Epidermal melanocyte (primary cell): Measurements from ENCODE around the gene SIRPA.

ENCODE experiments used
- DNase-seq: peaks from one replicate; pipeline ENCODE4 v3.0.0; 2011; ENCODE audit warnings: low spot score; ENCODE audit not compliant: insufficient read length

SIRPA gene

GRCh38 chr20:1931830-1932229 is 36.6 kb downstream of the SIRPA start:
- DNase-seq: no peak

- DNase-seq: no peak
Measured at GRCh38 chr20:1932971-1933370, 37.8 kb downstream of the SIRPA start.

DNA sequence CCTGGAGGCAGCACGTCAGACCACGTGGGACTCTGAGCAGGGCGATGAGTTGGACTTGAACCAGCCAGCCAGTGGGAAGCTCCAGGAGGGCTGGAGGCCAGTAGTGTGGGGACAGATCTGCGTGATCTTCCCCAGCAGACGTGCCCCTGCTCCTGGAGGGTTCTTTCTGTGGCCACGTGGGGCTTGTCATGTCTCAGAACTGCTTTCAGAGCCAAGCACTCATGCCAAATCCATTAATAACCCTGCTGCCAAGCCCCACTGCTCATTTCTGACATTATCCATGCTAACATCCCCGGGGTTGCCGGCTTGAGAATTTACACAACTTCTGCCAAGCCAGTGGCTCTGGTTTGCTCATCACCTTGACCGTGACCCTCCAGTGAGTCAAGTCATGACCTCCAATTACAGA is 38.3 kb downstream of the SIRPA start:
- peak; percentile 60 for DNase-seq

DNA sequence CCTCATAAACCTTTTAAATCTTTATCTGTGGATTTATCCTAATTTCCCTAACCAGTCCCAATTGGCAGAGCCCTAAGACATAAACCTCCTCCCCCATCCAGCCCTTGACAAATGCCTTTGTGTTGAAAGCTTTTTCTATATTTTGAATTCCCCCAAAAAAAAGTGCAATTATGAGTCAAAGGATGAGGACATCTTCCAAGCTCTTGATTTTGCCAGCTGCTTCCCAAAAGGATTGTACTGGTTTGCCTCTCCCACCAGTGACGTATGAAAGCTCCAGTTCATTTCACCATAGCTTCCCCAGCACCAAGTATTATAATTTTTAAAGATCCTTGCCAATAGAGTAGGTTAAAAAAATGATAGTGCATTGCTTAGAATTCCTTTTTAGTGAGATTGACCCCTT is 38.9 kb downstream of the SIRPA start:
- no peak for DNase-seq

DNA sequence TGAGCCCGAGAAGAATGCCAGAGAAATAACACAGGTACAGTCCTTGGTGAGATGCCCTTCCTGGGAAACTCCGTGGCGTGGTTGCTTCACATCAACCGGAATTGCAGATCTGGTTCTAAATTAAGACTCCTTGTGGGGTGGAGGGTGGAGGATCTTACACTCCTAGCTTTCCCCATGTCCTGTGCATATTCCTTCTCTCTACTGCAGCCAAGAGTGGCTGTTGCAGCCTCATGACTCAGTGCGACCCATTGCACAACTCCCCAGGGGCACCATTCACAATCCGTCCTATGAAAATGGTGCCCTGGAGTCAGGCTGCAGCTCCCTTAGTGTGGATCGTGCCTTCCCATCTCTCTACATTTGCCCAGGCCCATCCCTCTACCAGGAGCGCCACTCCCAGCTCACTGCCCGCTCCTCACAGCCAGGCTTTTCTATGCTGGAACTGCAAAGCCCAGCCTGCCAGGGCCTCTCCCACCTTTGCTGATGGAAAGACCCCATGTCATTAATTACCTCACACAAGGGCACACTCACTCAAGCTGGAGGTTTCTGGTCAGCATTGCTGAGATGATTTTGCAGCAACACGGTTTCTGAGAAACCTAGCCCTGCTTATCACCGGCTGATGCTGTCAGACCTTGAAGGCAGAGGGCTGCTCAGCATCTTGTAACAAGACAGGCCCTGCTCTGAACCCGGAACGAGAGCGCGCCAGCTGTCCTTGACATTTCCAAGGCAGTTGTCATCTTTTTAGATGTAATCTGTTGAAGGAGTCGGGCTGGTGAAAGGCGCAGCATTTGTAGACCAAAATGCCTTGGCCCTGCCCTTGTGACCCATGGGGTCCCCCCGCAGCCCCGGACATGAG is 39.7 kb downstream of the SIRPA start:
- DNase-seq: peak; percentile 57

DNA sequence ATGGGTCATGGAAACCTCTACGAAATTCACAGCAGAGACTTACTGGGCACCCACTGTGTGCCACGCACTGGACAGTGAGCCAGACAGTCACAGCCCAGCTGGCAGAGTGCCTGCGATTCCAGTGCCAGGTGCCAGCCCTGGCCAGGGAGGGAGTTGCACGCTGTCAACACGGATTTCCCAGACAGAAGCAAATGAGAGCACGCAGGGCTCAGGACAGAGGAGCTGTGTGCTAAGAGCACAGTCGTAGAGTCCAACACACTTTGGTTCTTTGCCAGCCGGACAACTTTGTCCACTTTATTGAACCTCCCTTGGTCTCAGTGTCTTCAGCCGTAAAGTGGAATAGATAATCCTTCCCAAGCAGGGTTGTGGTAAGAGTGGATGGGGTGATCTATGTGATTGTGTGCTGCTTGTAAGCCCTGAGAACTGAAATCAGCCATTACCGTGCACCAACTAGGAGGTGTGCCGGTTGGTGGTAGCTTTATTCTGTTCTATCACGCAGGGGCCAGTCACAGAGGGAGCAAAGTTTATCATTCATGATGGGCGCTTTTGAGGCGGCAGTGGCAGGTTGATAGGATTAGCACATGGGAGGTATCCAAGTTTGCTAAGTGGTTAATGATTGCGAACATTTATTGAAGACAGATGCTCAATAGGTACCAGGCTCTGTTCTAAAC is 40.6 kb downstream of the SIRPA start:
- no peak for DNase-seq

- no peak for DNase-seq
Measured at GRCh38 chr20:1937316-1937976, 42.2 kb downstream of the SIRPA start.

GRCh38 chr20:1938464-1939269 is 43.5 kb downstream of the SIRPA start:
- DNase-seq: no peak

DNA sequence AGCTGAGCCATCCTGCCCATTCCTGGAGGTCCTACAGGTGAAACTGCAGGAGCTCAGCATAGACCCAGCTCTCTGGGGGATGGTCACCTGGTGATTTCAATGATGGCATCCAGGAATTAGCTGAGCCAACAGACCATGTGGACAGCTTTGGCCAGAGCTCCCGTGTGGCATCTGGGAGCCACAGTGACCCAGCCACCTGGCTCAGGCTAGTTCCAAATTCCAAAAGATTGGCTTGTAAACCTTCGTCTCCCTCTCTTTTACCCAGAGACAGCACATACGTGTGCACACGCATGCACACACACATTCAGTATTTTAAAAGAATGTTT is 44.0 kb downstream of the SIRPA start:
- no peak for DNase-seq

DNA sequence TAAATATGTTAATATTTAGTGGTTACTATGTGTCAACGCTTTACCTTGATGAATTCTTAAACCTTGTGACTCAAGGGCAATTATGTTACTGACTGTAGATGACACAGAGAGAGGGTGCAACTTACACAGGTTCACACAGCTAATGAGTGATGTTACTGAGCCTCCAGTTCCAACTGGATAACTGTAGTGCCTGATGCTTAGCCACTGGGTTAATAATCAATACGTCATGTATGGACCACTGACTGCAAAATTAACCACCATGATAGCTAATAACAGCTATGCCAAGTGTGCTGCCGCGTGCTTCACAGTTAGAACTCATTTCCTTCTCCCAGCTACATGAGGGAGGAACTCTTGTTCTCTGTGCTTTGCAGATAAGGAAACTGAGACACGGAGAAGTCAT is 45.4 kb downstream of the SIRPA start:
- DNase-seq: no peak

GRCh38 chr20:1941226-1941625 is 46.0 kb downstream of the SIRPA start:
- no peak for DNase-seq

GRCh38 chr20:1942061-1942460 is 46.9 kb downstream of the SIRPA start:
- DNase-seq: no peak

DNA sequence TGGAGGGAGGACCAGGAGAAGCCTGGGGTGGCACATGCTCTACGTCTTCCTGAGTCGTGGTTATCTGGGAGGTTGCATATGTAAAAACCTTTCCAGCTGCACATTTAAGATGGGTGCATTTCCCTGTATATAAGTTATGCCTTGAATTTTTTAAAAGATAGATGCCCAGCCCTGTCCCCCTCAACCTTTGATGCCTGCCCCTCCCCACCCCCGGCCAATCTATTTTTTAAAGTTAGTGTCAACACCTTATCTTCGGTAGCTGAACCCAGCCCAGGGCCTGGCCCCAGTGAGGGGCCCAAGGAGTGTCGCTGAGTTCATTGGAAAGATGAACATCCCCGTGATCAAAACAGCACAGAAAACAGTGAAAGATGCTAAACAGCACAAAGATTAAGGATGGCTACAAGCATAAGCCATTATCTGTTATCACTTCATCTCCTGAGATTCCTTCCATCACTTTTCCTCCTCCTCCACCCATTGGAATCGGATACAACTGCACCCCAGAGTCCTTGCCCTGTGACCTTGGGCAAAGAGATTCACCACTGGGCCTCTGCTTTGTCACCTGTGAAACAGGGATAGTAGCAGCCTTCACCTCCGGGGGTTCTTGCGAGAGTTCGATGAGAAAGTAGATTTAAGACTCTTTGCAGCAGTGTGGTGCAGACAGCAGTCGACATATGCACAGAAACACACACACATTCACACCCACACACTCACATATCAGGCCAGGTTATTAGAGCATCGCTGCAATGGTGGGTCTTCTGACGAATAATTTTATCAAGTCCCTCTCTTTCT is 47.5 kb downstream of the SIRPA start:
- DNase-seq: no peak

- no peak for DNase-seq
Measured at GRCh38 chr20:1943275-1944002, 48.2 kb downstream of the SIRPA start.

DNA sequence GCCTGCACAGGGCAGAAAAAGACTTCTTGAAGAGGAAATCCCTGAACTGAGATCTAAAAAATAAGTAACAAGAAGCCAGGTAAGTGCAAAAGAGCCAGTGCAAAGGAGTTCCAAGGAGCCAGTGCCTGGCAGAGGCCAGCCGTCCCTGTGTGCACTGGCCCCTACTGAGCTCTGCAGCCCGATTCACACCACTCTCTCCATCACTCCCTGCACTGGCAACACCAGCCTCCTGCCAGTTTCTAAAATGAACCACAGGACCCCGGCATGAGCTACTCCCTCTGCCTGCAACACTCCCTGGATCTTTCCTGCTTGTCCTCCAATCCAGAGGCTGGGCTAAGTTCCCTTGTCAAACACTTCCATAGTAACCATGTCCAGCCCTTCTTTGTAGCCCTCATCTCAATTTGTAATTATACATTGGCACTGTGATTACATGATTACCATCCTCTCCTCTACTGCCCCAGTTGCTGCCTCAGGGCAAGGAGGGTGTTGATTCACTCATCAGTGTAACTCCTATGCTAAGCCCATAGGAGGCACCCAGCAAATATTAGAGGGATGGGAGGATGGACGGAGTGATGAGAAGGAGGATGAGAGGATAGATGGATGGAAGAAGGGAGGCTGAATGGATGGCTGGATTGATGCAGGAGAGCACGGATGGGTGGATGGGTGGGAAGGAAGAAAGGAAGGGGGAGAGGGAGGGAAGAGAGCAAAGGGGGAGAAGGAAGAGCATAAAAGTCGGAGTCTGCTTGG is 49.3 kb downstream of the SIRPA start:
- DNase-seq: no peak

DNA sequence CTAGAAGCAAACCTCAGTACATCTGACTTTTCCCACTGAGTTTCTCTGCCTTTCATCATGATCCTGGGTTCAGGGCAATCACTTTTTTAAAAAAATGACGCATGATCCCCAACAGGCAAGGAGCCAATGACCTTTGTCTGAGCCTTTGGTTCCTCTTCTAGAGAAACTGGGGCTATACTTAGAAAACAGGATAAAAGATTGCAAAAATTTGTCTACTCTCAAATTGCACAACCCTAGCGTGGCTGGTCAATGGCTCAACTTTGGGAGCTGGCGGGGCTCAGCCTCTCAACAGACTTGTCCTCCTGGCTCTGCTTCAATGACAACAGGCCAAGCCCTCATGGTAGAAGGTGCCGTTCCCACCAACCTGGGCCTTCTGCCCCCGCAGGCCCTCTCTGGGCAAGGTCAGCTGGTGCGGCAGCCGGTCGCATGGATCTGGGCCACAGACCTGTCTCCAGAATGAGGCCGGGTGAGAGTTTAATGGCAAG is 50.0 kb downstream of the SIRPA start:
- DNase-seq: no peak

DNA sequence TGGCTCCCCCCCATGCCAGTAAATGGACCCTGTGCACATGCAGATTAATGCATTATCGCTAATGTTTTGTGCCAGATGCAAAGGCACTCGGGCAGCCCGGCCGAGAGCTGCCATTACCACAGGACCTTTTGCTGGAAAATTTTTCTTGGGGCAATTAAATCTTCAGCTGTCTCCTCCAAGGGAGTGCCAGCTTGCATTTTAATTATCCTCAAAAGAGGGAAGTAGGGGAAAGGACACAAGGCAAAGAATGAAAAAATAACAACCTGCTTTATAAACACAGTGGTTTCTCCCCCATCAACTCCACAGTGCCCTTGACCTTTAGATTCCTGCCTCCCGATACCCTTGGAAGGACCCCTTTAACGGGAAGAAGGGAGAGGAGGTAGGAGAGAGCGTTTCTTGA is 50.5 kb downstream of the SIRPA start:
- no peak for DNase-seq

- DNase-seq: no peak
Measured at GRCh38 chr20:1946442-1946761, 51.2 kb downstream of the SIRPA start.

DNA sequence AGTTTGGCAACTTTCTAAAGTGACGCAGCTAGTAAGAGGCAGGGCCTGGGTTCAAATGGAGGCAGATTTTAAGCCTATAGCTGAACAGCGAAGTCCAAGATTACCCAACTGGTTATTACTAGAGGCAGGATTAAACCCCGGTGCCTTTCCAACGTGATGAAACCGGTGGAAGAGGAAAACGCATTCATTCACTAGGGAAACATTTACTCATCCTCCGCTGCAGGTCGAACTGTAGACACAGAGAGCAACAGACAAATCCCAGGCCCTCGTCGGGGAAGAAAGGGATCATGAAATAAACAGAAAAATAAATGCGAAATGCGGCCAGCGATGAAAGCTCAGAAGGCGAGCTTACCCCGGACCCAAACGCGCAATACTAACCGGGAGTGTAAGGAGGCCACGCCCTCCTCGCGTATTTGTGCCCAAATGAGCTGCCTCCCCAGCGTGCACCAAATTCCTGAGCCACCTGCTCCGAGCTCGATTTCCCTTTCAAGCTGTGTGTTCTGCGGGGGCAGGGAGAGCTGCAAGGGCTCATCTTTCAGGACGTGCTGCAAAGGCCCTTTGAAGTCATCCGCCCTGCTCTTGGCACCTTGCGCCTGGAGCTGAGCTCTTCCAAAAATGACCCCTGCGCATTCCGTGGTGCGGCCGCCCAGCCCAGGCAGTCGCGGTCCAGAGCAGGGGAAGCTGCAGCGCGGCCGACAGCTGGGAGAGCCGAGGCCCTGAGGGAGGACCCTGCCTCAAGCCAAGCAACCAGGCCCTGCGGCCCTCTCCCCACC is 51.7 kb downstream of the SIRPA start:
- DNase-seq: no peak
